Activated gamma-delta T cell (primary cell): Measurements from ENCODE around the gene CCR7.

Experiments used
- DNase-seq: peaks from one replicate; lab custom pipeline; 2025; lab: John Stamatoyannopoulos, UW

The CCR7 gene

DNA sequence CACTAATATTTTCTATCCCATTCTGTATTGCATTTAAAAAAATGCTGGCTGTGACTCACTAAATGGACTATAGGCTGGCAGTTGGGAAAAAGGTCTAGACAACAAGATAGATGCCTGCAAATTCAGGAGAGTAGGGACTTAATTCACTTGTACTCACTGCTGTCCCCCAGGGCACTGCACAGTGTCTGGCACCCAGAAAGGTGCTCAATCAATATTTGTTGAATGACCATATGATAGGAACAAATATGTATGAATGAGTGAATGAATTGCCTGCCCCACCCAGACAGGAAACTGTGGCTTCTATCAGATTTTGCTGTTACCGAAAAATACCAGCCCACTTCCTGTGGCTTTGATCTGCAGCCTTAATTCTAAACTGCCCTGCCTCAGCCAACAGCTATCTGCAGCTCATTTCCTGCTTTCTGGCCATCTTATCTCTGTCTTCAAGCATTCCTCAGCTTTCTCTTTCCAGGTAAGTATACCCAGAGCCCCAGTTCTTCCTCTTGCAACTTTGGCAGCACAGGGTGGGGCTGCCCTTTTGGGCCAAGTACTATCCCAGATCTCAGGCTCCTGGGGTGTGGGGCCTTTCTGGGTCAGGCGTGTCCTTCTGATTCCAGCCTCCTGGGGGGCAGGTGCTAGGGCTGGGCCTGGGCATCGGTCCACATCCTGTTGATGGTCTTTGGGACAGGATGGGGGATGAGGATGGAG lies 48.5 kb downstream of the CCR7 start:
- DNase-seq: no peak

DNA sequence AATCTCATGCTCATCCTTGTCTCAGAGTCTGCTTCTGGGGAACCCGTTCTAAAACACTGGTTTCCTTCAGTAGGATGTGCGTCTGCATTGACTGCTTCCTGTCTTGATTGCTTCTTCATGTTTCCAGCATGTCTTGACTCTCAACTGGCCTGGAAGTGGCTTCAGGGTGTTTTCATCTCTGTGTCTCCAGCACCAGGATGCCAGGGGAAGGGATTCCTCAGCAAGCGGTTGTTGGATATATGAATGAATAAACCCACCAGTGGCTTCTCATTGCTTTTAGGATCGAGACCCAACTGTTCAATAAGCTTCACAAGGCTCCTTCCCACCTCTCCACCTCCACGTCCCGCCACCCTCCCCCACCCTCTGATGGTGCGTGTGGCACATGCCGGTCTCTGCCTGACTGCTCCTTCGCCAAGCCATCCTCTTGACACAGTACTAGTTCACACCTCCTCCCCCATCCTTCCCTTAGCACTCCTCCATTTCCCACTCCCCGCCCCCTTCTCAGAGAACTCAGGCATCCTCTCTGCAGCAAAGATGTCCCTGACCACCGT lies 49.7 kb downstream of the CCR7 start:
- DNase-seq: peak; percentile 29

DNA sequence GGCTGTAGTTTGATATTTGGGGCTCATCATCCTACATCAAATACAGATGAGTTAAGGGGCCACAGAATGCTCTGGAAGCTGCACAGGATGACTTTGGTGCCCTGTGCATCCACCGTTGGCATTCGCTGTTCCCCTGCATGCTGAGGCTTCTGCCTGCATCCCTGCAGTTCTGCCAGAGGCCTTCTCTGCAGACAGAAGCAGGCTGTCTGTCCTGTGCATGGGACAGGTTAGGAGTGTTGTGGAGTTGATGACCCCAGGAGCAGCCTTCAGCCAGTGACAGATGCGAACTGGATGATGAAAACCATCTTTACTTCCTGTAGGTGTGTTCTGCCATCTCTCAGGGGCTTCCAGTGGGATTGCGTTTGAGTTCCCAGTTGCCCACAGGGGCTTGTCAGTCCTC lies 50.3 kb downstream of the CCR7 start:
- DNase-seq: no peak

DNA sequence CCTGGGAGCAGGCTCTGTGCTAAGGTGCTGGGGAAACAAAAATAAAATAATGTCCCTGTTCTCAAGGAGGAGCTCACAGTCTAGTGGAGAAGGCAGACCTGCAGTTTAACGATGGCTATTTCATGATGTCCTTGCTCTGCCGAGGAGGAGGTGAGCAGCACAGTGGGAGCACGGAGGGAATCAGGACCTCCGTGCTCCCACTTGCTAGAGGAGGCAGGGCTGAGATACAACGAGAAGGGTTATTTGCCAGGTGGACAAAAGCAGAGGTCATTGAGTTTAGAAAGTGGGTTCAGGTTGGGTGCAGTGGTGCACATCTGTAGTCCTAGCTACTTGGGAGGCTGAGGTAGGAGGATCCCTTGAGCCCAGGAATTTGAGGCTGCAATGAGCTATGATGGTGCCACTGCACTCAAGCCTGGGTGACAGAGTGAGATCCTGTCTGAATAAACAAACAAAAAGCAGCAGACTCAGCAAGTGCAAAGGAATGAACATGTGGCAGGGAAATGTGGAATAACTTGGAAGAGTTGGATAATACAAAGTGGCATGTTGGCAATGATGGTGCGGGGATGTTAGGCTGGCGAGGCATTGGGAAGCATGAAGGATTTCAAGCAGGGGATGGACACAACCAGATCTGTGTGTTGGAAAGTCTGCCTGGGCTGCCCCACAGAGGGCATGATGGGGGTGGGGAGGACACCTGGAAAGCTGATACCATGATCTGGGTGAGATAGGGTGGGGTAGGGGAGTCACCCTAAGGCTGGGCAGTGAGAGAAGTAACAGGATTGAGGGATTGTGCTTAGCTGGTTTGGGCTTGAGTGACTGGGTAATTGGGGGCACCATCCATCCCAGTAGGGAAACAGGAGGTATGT lies 51.0 kb downstream of the CCR7 start:
- no peak for DNase-seq

DNA sequence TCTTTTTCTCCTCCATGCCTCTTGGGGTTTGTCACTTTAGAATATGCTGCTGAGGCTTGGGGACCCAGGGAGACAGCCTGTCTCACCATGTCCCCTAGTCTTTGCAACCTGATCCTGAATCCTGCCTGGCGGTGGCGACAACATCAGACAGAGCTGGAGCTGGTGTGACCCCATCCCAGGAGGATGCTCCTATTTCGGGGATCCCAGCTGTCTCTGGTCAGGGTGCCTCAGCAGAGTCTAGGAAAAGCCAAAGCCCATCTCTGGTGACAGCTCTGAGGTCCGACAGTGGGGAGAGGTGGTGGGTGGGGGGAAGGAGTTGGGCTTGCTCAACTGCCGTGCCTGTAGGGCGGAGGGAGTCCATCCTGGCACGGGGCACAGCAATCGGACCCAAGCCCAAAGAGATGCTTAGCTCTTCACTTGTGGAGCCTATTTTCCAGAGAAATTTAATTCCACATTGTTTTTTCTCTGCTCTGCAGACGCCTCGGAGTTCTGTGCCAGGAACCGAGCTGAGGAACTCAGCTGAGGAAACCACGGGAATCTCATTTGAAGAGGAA lies 53.5 kb downstream of the CCR7 start:
- DNase-seq: no peak

DNA sequence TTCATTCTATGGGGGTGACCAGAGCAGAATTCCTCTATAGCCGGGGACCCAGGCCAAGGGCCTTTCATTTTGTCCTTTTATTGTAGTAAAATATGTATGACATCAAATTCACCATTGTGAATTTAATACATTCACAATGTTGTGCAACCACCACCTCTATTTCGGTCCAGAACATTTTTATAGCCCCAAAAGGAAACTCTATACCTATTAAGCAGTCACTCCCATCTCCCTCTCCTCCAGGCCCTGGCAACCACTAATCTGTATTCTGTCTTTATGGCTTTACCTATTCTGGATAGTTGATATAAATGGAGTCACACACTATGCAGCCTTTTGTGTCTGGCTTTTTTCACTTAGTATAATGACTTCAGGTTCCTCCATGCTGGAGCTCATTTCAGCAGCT lies 54.1 kb downstream of the CCR7 start:
- DNase-seq: no peak

DNA sequence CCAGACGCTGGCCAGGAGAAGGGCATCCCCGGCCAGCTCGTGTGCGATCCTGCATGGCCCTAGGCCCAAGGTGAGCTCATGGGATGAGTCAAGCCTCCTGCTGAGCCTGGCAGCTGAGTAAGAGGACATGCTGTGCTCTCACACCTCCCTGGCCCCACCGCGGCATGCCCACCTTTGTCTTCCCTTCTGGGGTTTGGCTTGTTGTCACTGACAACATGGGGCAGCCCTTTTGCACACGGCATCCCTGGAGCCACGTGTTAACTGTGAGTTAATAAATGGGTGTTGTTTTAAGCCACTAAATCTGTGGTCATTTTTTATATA lies 55.0 kb downstream of the CCR7 start:
- DNase-seq: no peak

DNA sequence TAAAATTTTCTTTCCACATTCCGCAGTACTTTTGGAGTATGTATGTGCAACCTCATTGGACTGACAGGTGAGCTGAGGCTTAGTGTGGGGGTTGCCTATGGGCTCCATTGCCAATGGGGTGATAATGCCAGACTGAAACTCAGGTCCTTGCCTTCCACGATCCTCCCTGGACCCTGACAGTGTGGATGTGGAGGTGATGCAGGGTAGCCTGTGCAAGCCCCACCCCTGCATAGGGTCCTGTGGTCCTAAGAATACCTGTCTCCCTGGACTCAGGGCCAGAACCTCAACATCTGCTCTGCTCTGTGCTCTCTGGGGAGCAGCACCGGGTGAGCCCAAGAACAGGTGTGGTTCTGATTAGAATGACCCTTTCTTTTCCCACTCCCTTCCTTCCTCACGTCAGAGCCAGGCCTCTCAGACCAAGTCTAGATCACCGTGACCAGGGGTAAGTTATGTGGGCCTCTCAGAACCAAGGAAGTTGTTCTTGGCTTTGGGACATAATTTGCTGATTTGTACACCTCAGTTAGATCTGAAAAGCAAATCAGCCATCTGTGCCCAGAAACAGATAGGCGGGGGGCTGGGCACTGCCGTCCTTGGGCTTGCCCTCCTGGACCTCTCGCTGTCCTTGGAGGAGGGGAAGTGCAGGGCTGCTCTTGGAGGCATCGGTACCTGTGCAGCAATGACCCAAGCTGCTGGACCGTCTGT lies 55.5 kb downstream of the CCR7 start:
- DNase-seq: no peak

DNA sequence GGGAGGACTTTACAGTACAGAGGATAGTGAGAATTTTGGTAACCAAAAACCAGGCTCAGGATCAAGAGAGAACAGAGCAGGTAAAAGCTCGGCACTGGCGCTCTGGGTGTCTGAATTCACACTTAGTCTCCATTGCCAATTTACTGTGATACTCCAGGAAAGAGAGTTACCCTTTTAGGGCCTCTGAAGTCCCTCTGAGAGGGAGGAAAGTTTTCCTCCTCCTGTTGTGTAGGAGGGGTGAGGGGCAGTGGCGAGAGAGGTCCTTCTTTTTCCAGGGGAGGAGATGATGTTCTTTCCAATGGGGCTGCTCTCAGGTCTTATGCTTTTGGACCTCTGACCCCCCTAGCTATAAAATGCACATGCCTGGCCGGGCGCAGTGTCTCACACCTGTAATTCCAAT lies 58.5 kb downstream of the CCR7 start:
- DNase-seq: no peak
